Muscle of leg (tissue), 11 donors: Measurements from ENCODE around the gene GORAB. TPM values are rescaled to one million over a fixed set of nuclear protein-coding genes. Genes with fewer than 3 reads are reported as not detected.

Source experiments
- DNase-seq: peaks from one replicate; pipeline ENCODE4 v3.0.0; 2013
- H3K27ac ChIP-seq: one replicate; pipeline ENCODE4 v1.5.1; 2013; ENCODE audit warnings: mild to moderate bottlenecking, low read length, control low read depth
- H3K27me3 ChIP-seq: one replicate; pipeline ENCODE4 v1.6.1; 2013; ENCODE audit warnings: low read length; ENCODE audit not compliant: control insufficient read depth, insufficient read depth
- H3K36me3 ChIP-seq: one replicate; pipeline ENCODE4 v1.6.1; 2013; ENCODE audit warnings: low read length; ENCODE audit not compliant: control insufficient read depth, insufficient read depth
- H3K4me1 ChIP-seq: one replicate; pipeline ENCODE4 v1.6.1; 2013; ENCODE audit warnings: low read length; ENCODE audit not compliant: control insufficient read depth, insufficient read depth
- H3K4me3 ChIP-seq: one replicate; pipeline ENCODE4 v1.5.1; 2013; ENCODE audit warnings: low read length, control low read depth
- H3K9me3 ChIP-seq: replicated peaks from 2 replicates; pipeline ENCODE4 v1.6.1; 2013; ENCODE audit warnings: low read depth, low read length; ENCODE audit not compliant: control insufficient read depth
- WGBS: methylation state at CpG from one replicate; pipeline ENCODE4 v1.1.5; 2013; ENCODE audit warnings: missing lambda C conversion rate; ENCODE audit not compliant: insufficient coverage; 5-methylcytosine and 5-hydroxymethylcytosine counted together
- polyA plus RNA-seq, 8 donors: library from polyadenylated mRNA; unstranded; fragments of 120-200 nt; gene quantifications; one replicate each; pipeline versions ENCODE4 v1.2.1 to v1.2.3, GENCODE V29; 2013; ENCODE audit warnings: inconsistent platforms in 1 of 8, low replicate concordance in 1 of 8; ENCODE audit not compliant: insufficient read length in 8 of 8, insufficient read depth in 1 of 8
- total RNA-seq: library from RNA; stranded (reverse); fragments of 120-200 nt; gene quantifications from one replicate; pipeline ENCODE4 v1.2.4, GENCODE V29; 2013

Gene GORAB
- total and polyA plus RNA-seq, 9 donors = 11.5 to 19.7 (median 15.0) TPM

GRCh38 chr1:170601866-170602265 is 69.9 kb downstream of the GORAB start:
- no peaks in the 10 kb centered on the region for H3K4me1 ChIP-seq
- H3K4me3 ChIP-seq = no peak overlapping the region
- H3K9me3 ChIP-seq = peaks cover 5% of the 10 kb centered on the region
- DNase-seq = no peak
- no CpG with 5 or more reads among the region's 1 CpG for WGBS
- no peaks in the 10 kb centered on the region for H3K36me3 ChIP-seq
- H3K27me3 ChIP-seq = no peaks in the 10 kb centered on the region
- H3K27ac ChIP-seq = no peak overlapping the region

Other genes with a start within 250 kb of the GORAB start
- gene PRRX1, start 132.0 kb downstream of the GORAB start, total RNA-seq = 222 TPM
- 100 to 1,000 TPM; 102 to 192 (median 166) TPM for gene PRRX1, start 132.0 kb downstream of the GORAB start, polyA plus RNA-seq